PC-3 (cell line): ENCODE data around the gene SPIRE1.

Experiments used
- EZH2 ChIP-seq: fragments of 300-600 bp; sonication (generic); IDR thresholded peaks from one replicate; pipeline ENCODE4 v1.6.1; 2017; ENCODE audit warnings: antibody characterized with exemption, mild to moderate bottlenecking, low read length; ENCODE audit not compliant: unreplicated experiment
- TF ChIP-seq, protein P1 (sequence below): fragments of 300-600 bp; sonication (generic); conservative IDR thresholded peaks from 2 replicates; pipeline ENCODE4 v1.5.1; 2017; ENCODE audit warnings: antibody characterized with exemption, low read depth, mild to moderate bottlenecking, low read length

GRCh38 chr18:12592597-12593127 lies 65.2 kb downstream of the SPIRE1 start:
- TF ChIP-seq, protein P1, sequence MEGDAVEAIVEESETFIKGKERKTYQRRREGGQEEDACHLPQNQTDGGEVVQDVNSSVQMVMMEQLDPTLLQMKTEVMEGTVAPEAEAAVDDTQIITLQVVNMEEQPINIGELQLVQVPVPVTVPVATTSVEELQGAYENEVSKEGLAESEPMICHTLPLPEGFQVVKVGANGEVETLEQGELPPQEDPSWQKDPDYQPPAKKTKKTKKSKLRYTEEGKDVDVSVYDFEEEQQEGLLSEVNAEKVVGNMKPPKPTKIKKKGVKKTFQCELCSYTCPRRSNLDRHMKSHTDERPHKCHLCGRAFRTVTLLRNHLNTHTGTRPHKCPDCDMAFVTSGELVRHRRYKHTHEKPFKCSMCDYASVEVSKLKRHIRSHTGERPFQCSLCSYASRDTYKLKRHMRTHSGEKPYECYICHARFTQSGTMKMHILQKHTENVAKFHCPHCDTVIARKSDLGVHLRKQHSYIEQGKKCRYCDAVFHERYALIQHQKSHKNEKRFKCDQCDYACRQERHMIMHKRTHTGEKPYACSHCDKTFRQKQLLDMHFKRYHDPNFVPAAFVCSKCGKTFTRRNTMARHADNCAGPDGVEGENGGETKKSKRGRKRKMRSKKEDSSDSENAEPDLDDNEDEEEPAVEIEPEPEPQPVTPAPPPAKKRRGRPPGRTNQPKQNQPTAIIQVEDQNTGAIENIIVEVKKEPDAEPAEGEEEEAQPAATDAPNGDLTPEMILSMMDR = no peak
- no peak for TF ChIP-seq EZH2
